ENCODE data around the gene MTMR2. TPM values are rescaled to one million over a fixed set of nuclear protein-coding genes. Genes with fewer than 3 reads are reported as not detected.

Gene MTMR2
- polyA plus RNA-seq, 2 of the 4 experiments (the other 2 are of a cell fraction), result 22.2 to 28.7 TPM

- no peak for TF ChIP-seq POLR2A (IDR thresholded peaks at IDR 0.05; ENCODE audit: low read length)
- no peak for TF ChIP-seq RNF2 (IDR thresholded peaks at IDR 0.05; ENCODE audit: borderline replicate concordance, low read depth)
- TF ChIP-seq RCOR1 (IDR thresholded peaks at IDR 0.05; ENCODE audit: low read depth, low read length), result no peak
- no peak for TF ChIP-seq RAD21 (conservative IDR thresholded peaks at IDR 0.05 in 1 of 2, IDR thresholded peaks at IDR 0.05 in 1 of 2)
- TF ChIP-seq GATA3 (IDR thresholded peaks at IDR 0.05; ENCODE audit: borderline replicate concordance), result no peak
- no peak for TF ChIP-seq KDM5A (IDR thresholded peaks at IDR 0.05)
- no peak for TF ChIP-seq MYC (IDR thresholded peaks at IDR 0.05; ENCODE audit: borderline replicate concordance, low read length)
- no peak for TF ChIP-seq ESRRA (IDR thresholded peaks at IDR 0.05; ENCODE audit: borderline replicate concordance, low read length)
- no peak for TF ChIP-seq HOXB13 (CRISPR knock-in tag; IDR thresholded peaks at IDR 0.05; ENCODE audit: low read depth)
- peaks cover 37% of the 10 kb centered on the region for H3K4me1 ChIP-seq
- 97% methylated on average over 1 of the region's 1 CpG for WGBS (ENCODE audit: missing lambda C conversion rate)
- no peak overlapping the region for H3K4me3 ChIP-seq
- FAIRE-seq (no peak), ATAC-seq (no peak), DNase-seq (ENCODE audit: low read depth in 1 of 2, low spot score in 1 of 2) (no peak)
- peak overlapping the region; percentile 22; the same call in 1 of the 3 replicates for H3K4me2 ChIP-seq
- no peak overlapping the region for H3K27ac ChIP-seq
- ChIA-PET CTCF (no interaction called here), POLR2A (no interaction called here)
- H3K9me3 ChIP-seq, result no peaks in the 10 kb centered on the region
These were observed 9.9 kb downstream of the MTMR2 start for GRCh38 chr11:95913830-95914615.

GRCh38 chr11:95912902-95913560, 10.9 kb downstream of the MTMR2 start:
- ATAC-seq (no peak), FAIRE-seq (no peak), DNase-seq (ENCODE audit: low read depth in 1 of 2, low spot score in 1 of 2) (no peak)
- Histone ChIP-seq H3K27ac (0 out of 6 replicates have a peak overlapping the region, but pooled peaks of 1 of the 2 experiments have one; percentile 19), H3K4me3 (no peak overlapping the region), H3K9me3 (no peaks in the 10 kb centered on the region), H3K4me1 (peaks cover 37% of the 10 kb centered on the region), H3K4me2 (peak overlapping the region; percentile 22; the same call in 1 of the 3 replicates)
- WGBS (ENCODE audit: missing lambda C conversion rate), result 78% methylated on average over 4 of the region's 4 CpGs
- ChIA-PET POLR2A (interaction anchor here (1.6 kb wide), 1 partner anchor 12 kb away, joined by 4 read pairs; the partner anchor contains the start of gene MTMR2), CTCF (no interaction called here)
- no peak for TF ChIP-seq FOSL2 (IDR thresholded peaks at IDR 0.05)
- TF ChIP-seq FOSL2 (CRISPR knock-in tag; IDR thresholded peaks at IDR 0.05), result peak; percentile 17; the same call in 1 of the 2 replicates
- TF ChIP-seq ZFP36 (IDR thresholded peaks at IDR 0.05; ENCODE audit: borderline replicate concordance, partially characterized antibody), result no peak
- TF ChIP-seq JUNB (IDR thresholded peaks at IDR 0.05), result no peak

GRCh38 chr11:95911369-95911759, 12.5 kb downstream of the MTMR2 start:
- FAIRE-seq, result no peak
- CTCF ChIA-PET, result no interaction called here

GRCh38 chr11:95910638-95911368, 13.1 kb downstream of the MTMR2 start:
- DNase-seq (ENCODE audit: low read depth in 1 of 2, low spot score in 1 of 2) (no peak), ATAC-seq (no peak), FAIRE-seq (no peak)
- Histone ChIP-seq H3K27ac (no peak overlapping the region), H3K4me2 (no peak overlapping the region), H3K9me3 (no peaks in the 10 kb centered on the region), H3K4me1 (peaks cover 25% of the 10 kb centered on the region), H3K4me3 (no peak overlapping the region)
- POLR2A ChIA-PET, result no interaction called here
- TF ChIP-seq REST (IDR thresholded peaks at IDR 0.05) (no peak), ZC3H11A (IDR thresholded peaks at IDR 0.05) (no peak), HOXB13 (CRISPR knock-in tag; IDR thresholded peaks at IDR 0.05; ENCODE audit: low read depth) (no peak), ZFP36 (IDR thresholded peaks at IDR 0.05; ENCODE audit: borderline replicate concordance, partially characterized antibody) (no peak), PBX3 (IDR thresholded peaks at IDR 0.05) (no peak), RNF2 (IDR thresholded peaks at IDR 0.05; ENCODE audit: borderline replicate concordance, low read depth) (no peak), RARB (CRISPR knock-in tag; IDR thresholded peaks at IDR 0.05) (no peak), EHF (CRISPR knock-in tag; IDR thresholded peaks at IDR 0.05) (no peak)
- CTCF ChIA-PET, result no interaction called here
- 72% methylated on average over 4 of the region's 4 CpGs for WGBS (ENCODE audit: missing lambda C conversion rate)

More at GRCh38 chr11:95911369-95911759, 12.5 kb downstream of the MTMR2 start:
- POLR2A ChIA-PET, result no interaction called here
- TF ChIP-seq CHD2 (IDR thresholded peaks at IDR 0.05; ENCODE audit: low read length, partially characterized antibody) (no peak), JUN (IDR thresholded peaks at IDR 0.05) (no peak)
- Histone ChIP-seq H3K27ac (no peak overlapping the region), H3K4me1 (peaks cover 25% of the 10 kb centered on the region), H3K9me3 (no peaks in the 10 kb centered on the region), H3K4me3 (no peak overlapping the region), H3K4me2 (no peak overlapping the region)
- 91% methylated on average over 3 of the region's 3 CpGs for WGBS (ENCODE audit: missing lambda C conversion rate)
- ATAC-seq (no peak), DNase-seq (ENCODE audit: low read depth in 1 of 2, low spot score in 1 of 2) (no peak)
